ENCODE measurements around the gene MMP11. TPM values are rescaled to one million over a fixed set of nuclear protein-coding genes. Genes with fewer than 3 reads are reported as not detected.

The MMP11 gene
- total RNA-seq, 1 donor from 2014 or later: 0.34 TPM

DNA sequence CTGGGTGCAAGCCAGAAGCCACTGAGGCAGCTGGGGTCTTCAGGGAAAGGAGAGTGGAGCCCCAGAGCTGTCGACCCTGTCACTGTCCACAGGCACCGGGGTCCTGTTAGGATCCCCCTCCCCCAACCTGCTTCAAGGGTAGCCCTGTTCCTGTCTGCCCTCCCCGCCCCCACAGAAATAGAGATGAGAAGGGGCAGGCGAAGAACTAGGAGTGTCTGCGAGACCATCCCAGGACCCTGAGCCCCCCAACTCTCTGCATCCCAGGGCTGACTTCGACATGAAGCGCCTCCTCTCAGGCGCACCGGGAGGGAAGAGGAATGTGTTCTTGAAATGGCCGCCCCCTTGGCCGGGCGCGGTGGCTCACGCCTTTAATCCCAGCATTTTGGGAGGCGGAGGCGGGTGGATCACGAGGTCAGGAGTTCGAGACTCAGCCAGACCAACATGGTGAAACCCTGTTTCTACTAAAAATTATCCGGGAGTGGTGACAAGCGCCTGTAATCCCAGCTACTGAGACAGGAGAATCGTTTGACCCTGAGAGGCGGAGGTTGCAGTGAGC lies 21.1 kb upstream of the MMP11 start:
- peaks cover 2% of the 10 kb centered on the region for H3K36me3 Mint-ChIP-seq (ENCODE audit: low read depth)
- intact Hi-C loops (cut with micrococcal nuclease): loop anchor here (5.0 kb wide), 1 partner anchor 36 kb away; the partner anchor contains the start of gene SMARCB1
- no peak for DNase-seq (ENCODE audit: low spot score)
- H3K27ac Mint-ChIP-seq: no peak overlapping the region
- peaks cover 7% of the 10 kb centered on the region for H3K27me3 Mint-ChIP-seq (ENCODE audit: insufficient read depth)
- peaks cover 12% of the 10 kb centered on the region for H3K4me1 Mint-ChIP-seq (ENCODE audit: low read depth)
- H3K9me3 Mint-ChIP-seq: no peaks in the 10 kb centered on the region
- H3K4me3 Mint-ChIP-seq: peak overlapping the region; percentile 64

DNA sequence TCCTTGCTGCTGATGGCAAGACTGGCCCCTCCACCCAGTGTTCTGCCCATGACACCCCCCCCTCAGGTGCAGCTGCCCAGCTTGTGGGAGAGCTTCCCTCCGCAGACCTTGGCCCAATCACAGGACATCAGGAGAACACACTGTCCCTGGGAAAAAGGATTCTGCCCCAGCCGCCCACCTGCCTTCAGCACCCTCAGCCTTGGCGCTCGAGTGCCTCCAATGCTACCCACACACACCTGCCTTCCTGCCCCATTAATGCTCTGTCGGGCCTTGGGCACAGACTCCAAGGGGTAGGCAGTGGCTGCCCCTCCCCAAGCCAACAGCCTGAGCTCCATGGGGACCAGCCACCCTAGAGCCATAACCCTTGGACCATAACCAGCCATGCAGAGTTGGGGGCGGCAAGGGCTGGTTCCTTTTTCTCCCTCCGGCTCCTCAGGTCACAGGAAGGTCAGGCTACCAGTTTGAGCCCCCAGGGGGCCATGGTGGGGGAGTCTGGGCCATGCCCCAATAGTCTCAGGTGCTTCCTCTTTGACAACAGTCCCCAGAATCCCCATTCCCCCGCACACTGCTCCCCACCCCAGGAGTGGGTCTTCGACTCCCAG lies 20.5 kb upstream of the MMP11 start:
- Mint-ChIP-seq H3K36me3 (ENCODE audit: low read depth) (peaks cover 2% of the 10 kb centered on the region), H3K27ac (peak overlapping the region; percentile 55), H3K4me3 (peak overlapping the region; percentile 76), H3K4me1 (ENCODE audit: low read depth) (peaks cover 12% of the 10 kb centered on the region), H3K27me3 (ENCODE audit: insufficient read depth) (peaks cover 8% of the 10 kb centered on the region), H3K9me3 (no peaks in the 10 kb centered on the region)
- DNase-seq (ENCODE audit: low spot score): no peak
- intact Hi-C loops (cut with micrococcal nuclease): loop anchor here (5.0 kb wide), 1 partner anchor 35 kb away; the partner anchor contains the start of gene SMARCB1

DNA sequence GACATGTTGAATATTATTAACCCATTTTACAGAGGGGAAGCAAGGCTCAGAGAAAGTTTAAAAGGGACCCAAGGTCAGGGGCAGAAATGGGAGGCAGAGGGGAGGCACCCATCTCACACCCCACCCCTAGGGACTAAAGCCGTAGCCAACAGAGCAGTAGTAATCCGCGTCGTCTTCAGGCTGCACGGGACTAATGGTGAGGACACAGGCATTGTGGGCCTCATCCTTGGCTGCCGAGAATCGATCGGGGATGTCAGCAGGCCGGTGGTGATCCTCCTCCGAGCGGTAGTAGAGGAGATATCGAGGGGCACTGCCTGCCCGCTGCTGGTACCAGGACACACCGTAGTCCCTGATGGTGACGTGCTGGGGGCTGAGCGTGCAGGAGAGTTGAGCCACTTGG lies 19.9 kb upstream of the MMP11 start:
- Mint-ChIP-seq H3K36me3 (ENCODE audit: low read depth) (peaks cover 2% of the 10 kb centered on the region), H3K27me3 (ENCODE audit: insufficient read depth) (peaks cover 8% of the 10 kb centered on the region), H3K27ac (no peak overlapping the region), H3K9me3 (no peaks in the 10 kb centered on the region), H3K4me3 (peak overlapping the region; percentile 58), H3K4me1 (ENCODE audit: low read depth) (peaks cover 12% of the 10 kb centered on the region)
- intact Hi-C loops (cut with micrococcal nuclease): loop anchor here (5.0 kb wide), 1 partner anchor 35 kb away; the partner anchor contains the start of gene SMARCB1
- DNase-seq (ENCODE audit: low spot score): no peak

DNA sequence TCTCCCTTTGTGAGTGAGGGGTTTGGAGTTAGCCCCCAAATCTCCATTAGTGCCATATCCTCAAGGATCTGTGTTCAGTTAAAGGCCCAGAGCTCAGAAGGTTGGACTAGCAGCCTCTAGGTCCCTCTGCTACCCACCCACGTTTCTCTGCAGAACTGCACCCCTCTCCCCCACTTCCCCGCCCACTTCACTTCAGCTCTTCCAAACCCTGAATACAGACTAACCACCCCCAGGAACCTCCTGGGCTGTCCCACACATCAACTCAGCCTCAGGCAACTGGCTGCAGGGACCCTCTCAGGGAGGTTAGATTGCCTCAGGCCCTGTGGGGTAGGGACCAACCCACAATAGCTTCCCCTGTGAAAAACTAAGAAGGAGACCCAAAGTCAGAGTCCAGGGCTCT lies 19.3 kb upstream of the MMP11 start:
- Mint-ChIP-seq H3K36me3 (ENCODE audit: low read depth) (peaks cover 2% of the 10 kb centered on the region), H3K9me3 (no peaks in the 10 kb centered on the region), H3K27me3 (ENCODE audit: insufficient read depth) (peaks cover 8% of the 10 kb centered on the region), H3K4me3 (peak overlapping the region; percentile 22), H3K27ac (no peak overlapping the region), H3K4me1 (ENCODE audit: low read depth) (peaks cover 12% of the 10 kb centered on the region)
- intact Hi-C loops (cut with micrococcal nuclease): loop anchor here (5.0 kb wide), 1 partner anchor 34 kb away; the partner anchor contains the start of gene SMARCB1
- no peak for DNase-seq (ENCODE audit: low spot score)

DNA sequence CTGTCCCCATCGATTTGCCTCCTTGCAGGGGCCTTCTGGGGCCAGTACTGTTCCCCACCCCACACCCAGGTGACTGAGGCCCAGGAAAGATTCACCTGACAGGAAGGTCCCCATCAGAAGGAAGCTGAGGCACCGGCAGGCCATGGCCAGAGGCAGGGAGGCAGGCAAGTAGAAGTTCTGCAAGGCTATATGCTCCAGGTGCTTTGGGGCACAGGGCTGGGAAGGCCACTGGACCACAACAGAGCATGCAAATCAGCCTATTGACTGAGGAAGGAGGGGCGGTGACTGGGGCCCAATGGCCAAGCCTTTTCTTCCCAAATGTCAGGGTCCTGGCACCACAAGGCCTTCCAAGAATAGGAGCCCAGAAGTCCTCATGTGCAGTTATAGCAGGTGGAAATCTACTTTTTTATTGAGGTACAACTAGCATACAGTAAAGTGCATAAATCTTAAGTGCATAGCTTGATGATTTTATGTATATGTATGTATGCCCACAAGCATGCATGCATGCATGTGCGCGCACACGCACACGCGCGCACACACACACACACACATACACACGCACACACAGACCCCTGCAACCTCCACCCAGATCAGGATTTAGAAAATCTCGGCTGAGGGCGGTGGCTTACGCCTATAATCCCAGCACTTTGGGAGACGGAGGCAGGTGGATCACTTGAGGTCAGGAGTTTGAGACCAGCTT lies 18.3 kb upstream of the MMP11 start, which contains the start of gene VPREB3:
Gene VPREB3 (minus strand): TSS at position 206 of the 700 bp plus-strand sequence. CDS start 62 bp downstream, at position 144.
- intact Hi-C loops (cut with micrococcal nuclease): loop anchor here (5.0 kb wide), 1 partner anchor 33 kb away; the partner anchor contains the start of gene SMARCB1
- H3K4me3 Mint-ChIP-seq: peak within 1 kb of the TSS; percentile 22
- no peak for DNase-seq (ENCODE audit: low spot score)
- peaks cover 12% of the 10 kb centered on the region for H3K4me1 Mint-ChIP-seq (ENCODE audit: low read depth)
- H3K9me3 Mint-ChIP-seq: no peaks in the 10 kb centered on the region
- peaks cover 8% of the 10 kb centered on the region for H3K27me3 Mint-ChIP-seq (ENCODE audit: insufficient read depth)
- H3K36me3 Mint-ChIP-seq (ENCODE audit: low read depth): peaks cover 2% of the 10 kb centered on the region
- no peak within 1 kb of the TSS for H3K27ac Mint-ChIP-seq

DNA sequence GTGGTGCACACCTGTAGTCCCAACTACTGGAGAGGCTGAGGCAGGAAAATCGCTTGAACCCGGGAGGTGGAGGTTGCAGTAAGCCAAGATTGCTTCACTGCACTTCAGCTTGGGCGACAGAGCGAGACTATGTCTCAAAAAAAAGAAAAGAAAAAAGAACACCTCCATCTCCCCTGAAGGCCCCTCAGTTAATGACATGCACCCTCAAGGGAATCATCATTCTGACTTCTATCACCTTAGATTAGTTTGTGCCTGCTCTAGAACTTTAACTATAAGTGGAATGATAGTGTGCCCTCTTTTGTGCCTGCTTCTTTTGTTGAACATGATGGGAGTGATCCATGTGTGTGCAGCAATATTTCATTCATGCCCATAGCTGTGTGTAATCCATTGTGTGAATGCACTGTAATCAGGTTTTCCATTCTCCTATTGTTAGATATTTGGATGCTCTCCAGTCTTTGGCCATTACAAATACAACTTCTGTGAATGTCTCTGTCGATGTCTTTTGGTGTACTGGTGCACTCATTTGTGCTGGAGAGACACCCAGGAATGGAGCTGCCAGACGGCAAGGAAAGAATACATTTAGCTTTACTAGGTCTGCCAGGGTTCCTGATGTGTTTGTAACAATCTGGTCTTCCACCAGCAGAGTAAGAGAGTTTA lies 17.5 kb upstream of the MMP11 start:
- peaks cover 2% of the 10 kb centered on the region for H3K36me3 Mint-ChIP-seq (ENCODE audit: low read depth)
- H3K9me3 Mint-ChIP-seq: no peaks in the 10 kb centered on the region
- no peak for DNase-seq (ENCODE audit: low spot score)
- H3K4me3 Mint-ChIP-seq: no peak overlapping the region
- no peak overlapping the region for H3K27ac Mint-ChIP-seq
- intact Hi-C loops (cut with micrococcal nuclease): loop anchor here (5.0 kb wide), 1 partner anchor 32 kb away; the partner anchor contains the start of gene SMARCB1
- H3K4me1 Mint-ChIP-seq (ENCODE audit: low read depth): peaks cover 6% of the 10 kb centered on the region
- H3K27me3 Mint-ChIP-seq (ENCODE audit: insufficient read depth): peaks cover 5% of the 10 kb centered on the region

DNA sequence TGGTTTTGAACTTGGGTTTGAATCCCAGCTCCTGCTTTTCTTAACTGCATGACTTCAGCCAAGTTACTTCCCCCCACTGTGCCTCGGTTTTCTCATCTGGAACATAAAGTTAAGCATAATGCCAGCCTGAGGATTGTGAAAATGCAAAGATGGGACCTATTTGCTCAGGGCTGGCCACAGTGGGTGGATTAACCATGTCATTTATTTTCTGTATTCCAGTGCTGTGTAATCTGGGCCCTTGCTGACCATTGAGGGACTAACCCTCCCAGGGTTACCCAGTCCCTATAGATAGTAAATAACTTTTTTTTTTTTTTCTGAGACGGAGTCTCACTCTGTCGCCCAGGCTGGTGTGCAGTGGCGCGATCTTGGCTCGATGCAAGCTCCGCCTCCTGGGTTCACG lies 16.9 kb upstream of the MMP11 start:
- H3K27me3 Mint-ChIP-seq (ENCODE audit: insufficient read depth): peaks cover 5% of the 10 kb centered on the region
- H3K4me3 Mint-ChIP-seq: no peak overlapping the region
- intact Hi-C loops (cut with micrococcal nuclease): no loop called here

DNA sequence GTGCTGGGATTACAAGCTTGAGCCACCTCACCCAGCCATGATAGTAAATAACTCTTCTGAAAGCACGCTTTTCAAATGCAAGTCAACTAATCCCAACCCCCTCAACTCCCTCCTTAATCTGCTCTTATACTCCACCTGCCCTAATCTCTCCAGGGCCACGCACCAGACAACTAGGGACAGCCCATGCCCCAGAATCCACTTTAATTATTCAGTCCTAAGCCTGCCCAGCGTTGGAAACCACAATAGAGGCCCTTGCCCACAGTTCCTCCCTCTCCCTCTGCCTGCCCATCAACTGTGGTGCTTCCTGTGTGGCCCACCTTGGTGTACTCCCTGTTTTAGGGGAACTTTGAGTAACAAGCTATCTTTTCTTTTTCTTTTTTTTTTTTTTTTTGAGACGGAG lies 15.8 kb upstream of the MMP11 start:
- DNase-seq (ENCODE audit: low spot score): no peak
- Mint-ChIP-seq H3K27ac (no peak overlapping the region), H3K4me1 (ENCODE audit: low read depth) (no peaks in the 10 kb centered on the region), H3K9me3 (no peaks in the 10 kb centered on the region), H3K36me3 (ENCODE audit: low read depth) (no peaks in the 10 kb centered on the region), H3K4me3 (no peak overlapping the region), H3K27me3 (ENCODE audit: insufficient read depth) (peaks cover 5% of the 10 kb centered on the region)
- intact Hi-C loops (cut with micrococcal nuclease): no loop called here

More for the DNA sequence above, 16.9 kb upstream of the MMP11 start:
- Mint-ChIP-seq H3K9me3 (no peaks in the 10 kb centered on the region), H3K27ac (no peak overlapping the region), H3K4me1 (ENCODE audit: low read depth) (peaks cover under 1% of the 10 kb centered on the region), H3K36me3 (ENCODE audit: low read depth) (no peaks in the 10 kb centered on the region)
- no peak for DNase-seq (ENCODE audit: low spot score)

DNA sequence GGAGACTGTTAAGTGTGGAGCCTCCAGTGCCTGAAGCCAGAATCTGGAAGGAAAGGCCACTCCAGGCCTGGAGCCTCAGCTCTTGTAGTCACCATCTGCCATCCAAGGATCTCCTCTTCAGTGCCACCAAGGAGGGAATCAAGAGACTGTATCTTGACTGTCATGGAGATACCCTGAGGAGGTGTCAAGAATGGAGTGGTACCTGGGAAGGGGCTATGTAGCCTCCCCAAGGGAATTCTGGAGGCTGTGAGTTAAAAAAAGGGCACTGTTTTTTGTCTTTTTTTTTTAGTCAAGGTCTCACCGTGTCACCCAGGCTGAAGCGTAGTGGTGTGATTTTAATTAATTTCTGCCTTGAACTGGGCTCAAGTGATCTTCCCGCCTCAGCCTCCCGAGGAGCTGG lies 13.1 kb upstream of the MMP11 start:
- intact Hi-C loops (cut with micrococcal nuclease): no loop called here
- H3K9me3 Mint-ChIP-seq: no peaks in the 10 kb centered on the region
- peaks cover 3% of the 10 kb centered on the region for H3K27me3 Mint-ChIP-seq (ENCODE audit: insufficient read depth)

DNA sequence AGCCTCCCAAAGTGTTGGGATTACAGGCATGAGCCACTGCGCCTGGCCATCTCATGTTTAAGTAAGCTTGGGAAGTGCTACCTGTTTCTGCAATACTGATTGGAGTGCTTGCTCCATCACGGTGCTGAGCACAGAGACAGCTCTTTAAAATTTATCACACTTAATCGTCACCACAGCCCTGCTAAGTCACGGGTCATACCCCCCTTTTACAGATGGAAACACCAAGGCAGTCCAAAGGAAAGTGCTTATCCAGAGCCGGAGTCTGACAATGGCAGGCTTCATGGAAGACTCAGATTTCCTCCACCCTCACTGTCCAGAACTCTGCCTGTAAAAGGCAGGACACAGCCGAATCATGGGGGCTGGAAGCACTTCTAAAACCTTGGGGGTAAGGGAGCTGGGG lies 12.6 kb upstream of the MMP11 start:
- Mint-ChIP-seq H3K4me3 (no peak overlapping the region), H3K27ac (no peak overlapping the region), H3K27me3 (ENCODE audit: insufficient read depth) (peaks cover 3% of the 10 kb centered on the region), H3K4me1 (ENCODE audit: low read depth) (peaks cover 22% of the 10 kb centered on the region), H3K36me3 (ENCODE audit: low read depth) (peaks cover 6% of the 10 kb centered on the region), H3K9me3 (no peaks in the 10 kb centered on the region)
- intact Hi-C loops (cut with micrococcal nuclease): no loop called here
- DNase-seq (ENCODE audit: low spot score): no peak

More for the DNA sequence above, 13.1 kb upstream of the MMP11 start:
- no peak overlapping the region for H3K27ac Mint-ChIP-seq
- peaks cover 17% of the 10 kb centered on the region for H3K4me1 Mint-ChIP-seq (ENCODE audit: low read depth)
- DNase-seq (ENCODE audit: low spot score): no peak
- peaks cover 2% of the 10 kb centered on the region for H3K36me3 Mint-ChIP-seq (ENCODE audit: low read depth)
- no peak overlapping the region for H3K4me3 Mint-ChIP-seq

DNA sequence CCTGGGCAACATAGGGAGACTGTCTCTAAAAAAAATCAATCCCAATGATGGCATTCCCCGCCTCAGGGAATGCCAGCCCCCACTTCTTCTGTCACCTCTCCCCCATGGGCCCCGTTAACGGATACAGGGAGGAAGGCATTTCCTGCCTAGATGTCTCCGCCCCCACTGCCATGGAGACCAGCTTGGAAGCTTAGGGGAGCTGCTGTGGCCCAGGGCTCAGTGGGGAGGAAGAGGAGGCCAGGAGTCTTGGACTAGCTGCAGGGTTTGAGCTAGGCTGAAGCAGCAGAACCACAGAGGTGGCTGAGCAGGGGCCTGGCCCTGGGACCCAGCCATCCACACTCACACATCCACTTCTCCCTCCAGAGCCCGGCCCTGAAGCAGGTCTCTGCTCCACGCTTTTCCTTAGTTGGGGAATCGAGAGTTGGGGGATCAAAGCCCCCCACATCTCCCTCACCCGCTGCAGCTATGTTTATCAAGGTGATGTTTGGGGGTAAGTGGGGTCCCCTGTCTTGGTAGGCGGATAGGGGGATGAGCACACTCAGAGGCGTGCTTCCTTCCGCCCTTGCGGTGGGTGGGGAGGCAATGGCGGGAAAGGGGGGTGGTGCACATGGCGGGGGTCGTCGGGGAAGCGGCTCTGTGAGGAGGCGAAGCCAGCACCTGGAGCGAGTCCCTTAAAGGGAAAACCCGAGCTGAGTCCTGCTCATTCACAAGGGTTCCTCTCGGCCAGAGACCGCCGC lies 9.6 kb upstream of the MMP11 start, which contains the start of gene C22orf15:
Gene C22orf15 (plus strand): TSS at position 149 of the 737 bp plus-strand sequence. CDS start 317 bp downstream, at position 466.
- H3K27ac Mint-ChIP-seq: peak within 1 kb of the TSS; percentile 23
- DNase-seq (ENCODE audit: low spot score): no peak

DNA sequence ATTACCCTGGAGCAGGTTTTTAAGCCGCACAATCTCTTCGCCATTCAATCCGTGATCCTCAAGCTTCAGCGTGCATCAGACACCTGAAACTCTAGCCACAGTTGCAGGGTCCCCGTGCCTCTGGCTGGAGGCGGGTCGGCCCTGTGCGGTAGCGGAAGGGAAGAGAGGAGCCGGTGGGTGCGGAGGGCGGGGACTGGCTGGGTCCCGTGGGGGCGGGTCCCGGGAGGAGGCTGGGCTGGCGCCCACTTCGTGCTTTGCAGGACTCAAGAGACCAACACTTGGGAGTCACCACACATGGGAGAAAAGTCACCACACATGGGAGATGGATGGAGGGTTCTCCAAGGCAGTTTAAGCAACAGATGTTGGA lies 9.1 kb upstream of the MMP11 start:
- intact Hi-C loops (cut with micrococcal nuclease): no loop called here
- H3K27me3 Mint-ChIP-seq (ENCODE audit: insufficient read depth): no peaks in the 10 kb centered on the region
- no peaks in the 10 kb centered on the region for H3K9me3 Mint-ChIP-seq
- peaks cover 25% of the 10 kb centered on the region for H3K4me1 Mint-ChIP-seq (ENCODE audit: low read depth)
- peak; percentile 34 for DNase-seq (ENCODE audit: low spot score)
- no peak overlapping the region for H3K27ac Mint-ChIP-seq
- H3K4me3 Mint-ChIP-seq: peak overlapping the region; percentile 54
- H3K36me3 Mint-ChIP-seq (ENCODE audit: low read depth): peaks cover 9% of the 10 kb centered on the region

More for the DNA sequence above, 9.6 kb upstream of the MMP11 start, which contains the start of gene C22orf15:
- H3K4me1 Mint-ChIP-seq (ENCODE audit: low read depth): peaks cover 25% of the 10 kb centered on the region
- intact Hi-C loops (cut with micrococcal nuclease): no loop called here
- H3K4me3 Mint-ChIP-seq: peak within 1 kb of the TSS; percentile 57
- no peaks in the 10 kb centered on the region for H3K27me3 Mint-ChIP-seq (ENCODE audit: insufficient read depth)
- H3K36me3 Mint-ChIP-seq (ENCODE audit: low read depth): peaks cover 9% of the 10 kb centered on the region
- H3K9me3 Mint-ChIP-seq: no peaks in the 10 kb centered on the region

All from activated T-helper 1 cell treated with anti-CD3 and anti-CD28 coated beads, Interleukin-12 subunit alpha, Interleukin-12 subunit beta, Interleukin-2, Interleukin-4 antibody, amounts not matched to agents 30 ng/mL and 10 ng/mL and 1 ng/mL, durations not matched to agents 14 hours and 24 hours and 36 hours (primary cell).